RWPE2 (cell line): ENCODE measurements around the gene SCGB1A1.
A peak's percentile ranks its signal among the peaks of the same experiment; 100 is the strongest.
"Not testable (repeated sequence)": the region's sequence is repeated elsewhere in the genome, so short reads cannot be mapped to it uniquely, and the experiment has no call there.

ENCODE experiments used
- ATAC-seq: fragments of 200-7000 bp; cut with Tn5 transposase; 3 replicates; pipeline ENCODE4 v1.9.1; 2021; ENCODE audit warnings: low read depth
- DNase-seq: peaks from one replicate; pipeline ENCODE4 v3.0.0-alpha.2; 2020; ENCODE audit warnings: low spot score
- H3K27ac ChIP-seq: fragments of 450-650 bp; 2 replicates; pipeline ENCODE4 v1.5.1; 2017; ENCODE audit warnings: mild to moderate bottlenecking; ENCODE audit not compliant: poor library complexity, severe bottlenecking
- H3K27me3 ChIP-seq: fragments of 250-450 bp; sonication (Bioruptor Pico); 2 replicates; pipeline ENCODE4 v1.5.1; 2021; ENCODE audit warnings: mild to moderate bottlenecking, moderate library complexity; ENCODE audit not compliant: insufficient read depth, poor library complexity, severe bottlenecking
- H3K36me3 ChIP-seq: fragments of 250-450 bp; sonication (Bioruptor Pico); 2 replicates; pipeline ENCODE4 v1.5.1; 2020; ENCODE audit warnings: low read depth, mild to moderate bottlenecking, moderate library complexity
- H3K4me1 ChIP-seq: fragments of 250-450 bp; sonication (Bioruptor Pico); 2 replicates; pipeline ENCODE4 v1.5.1; 2021; ENCODE audit warnings: mild to moderate bottlenecking, moderate library complexity; ENCODE audit not compliant: insufficient read depth, poor library complexity, severe bottlenecking
- H3K4me3 ChIP-seq: fragments of 250-450 bp; sonication (Bioruptor Pico); 2 replicates; pipeline ENCODE4 v1.5.1; 2021; ENCODE audit warnings: mild to moderate bottlenecking, moderate library complexity; ENCODE audit not compliant: severe bottlenecking
- H3K9me3 ChIP-seq: fragments of 250-450 bp; sonication (Bioruptor Pico); 2 replicates; pipeline ENCODE4 v1.5.1; 2021; ENCODE audit warnings: mild to moderate bottlenecking, moderate library complexity; ENCODE audit not compliant: severe bottlenecking
- TF ChIP-seq, protein P1 (sequence below): fragments of 450-650 bp; IDR thresholded peaks from one replicate; pipeline ENCODE4 v1.5.1; 2017; ENCODE audit warnings: mild to moderate bottlenecking, moderate library complexity; ENCODE audit not compliant: poor library complexity, severe bottlenecking

The SCGB1A1 gene

DNA sequence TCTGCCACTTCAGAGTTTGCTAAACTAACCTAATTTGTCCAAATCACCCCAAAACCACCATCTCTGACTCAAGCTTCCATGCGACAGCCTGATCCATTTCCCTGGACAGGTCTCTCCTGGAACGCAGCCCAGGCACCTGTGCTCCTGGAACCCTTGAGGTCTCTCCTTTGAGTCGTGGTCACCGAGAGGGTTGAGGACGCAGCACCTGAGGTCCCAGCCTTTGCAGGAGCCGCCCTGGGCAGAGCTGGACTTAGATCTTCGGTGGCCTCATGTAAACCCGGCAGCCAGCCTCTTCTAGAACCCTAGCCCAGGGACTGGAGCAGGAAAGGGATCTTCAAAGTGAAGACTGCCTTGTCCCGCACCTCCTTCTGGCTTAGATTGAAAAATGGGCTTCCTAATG lies 44.0 kb upstream of the SCGB1A1 start:
- no peaks in the 10 kb centered on the region for H3K9me3 ChIP-seq
- H3K27ac ChIP-seq = no peak overlapping the region
- H3K27me3 ChIP-seq = no peaks in the 10 kb centered on the region
- DNase-seq (no peak), ATAC-seq (no peak)
- TF ChIP-seq, protein P1, sequence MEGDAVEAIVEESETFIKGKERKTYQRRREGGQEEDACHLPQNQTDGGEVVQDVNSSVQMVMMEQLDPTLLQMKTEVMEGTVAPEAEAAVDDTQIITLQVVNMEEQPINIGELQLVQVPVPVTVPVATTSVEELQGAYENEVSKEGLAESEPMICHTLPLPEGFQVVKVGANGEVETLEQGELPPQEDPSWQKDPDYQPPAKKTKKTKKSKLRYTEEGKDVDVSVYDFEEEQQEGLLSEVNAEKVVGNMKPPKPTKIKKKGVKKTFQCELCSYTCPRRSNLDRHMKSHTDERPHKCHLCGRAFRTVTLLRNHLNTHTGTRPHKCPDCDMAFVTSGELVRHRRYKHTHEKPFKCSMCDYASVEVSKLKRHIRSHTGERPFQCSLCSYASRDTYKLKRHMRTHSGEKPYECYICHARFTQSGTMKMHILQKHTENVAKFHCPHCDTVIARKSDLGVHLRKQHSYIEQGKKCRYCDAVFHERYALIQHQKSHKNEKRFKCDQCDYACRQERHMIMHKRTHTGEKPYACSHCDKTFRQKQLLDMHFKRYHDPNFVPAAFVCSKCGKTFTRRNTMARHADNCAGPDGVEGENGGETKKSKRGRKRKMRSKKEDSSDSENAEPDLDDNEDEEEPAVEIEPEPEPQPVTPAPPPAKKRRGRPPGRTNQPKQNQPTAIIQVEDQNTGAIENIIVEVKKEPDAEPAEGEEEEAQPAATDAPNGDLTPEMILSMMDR = no peak
- H3K36me3 ChIP-seq = no peaks in the 10 kb centered on the region
- no peak overlapping the region for H3K4me3 ChIP-seq
- H3K4me1 ChIP-seq = no peaks in the 10 kb centered on the region

DNA sequence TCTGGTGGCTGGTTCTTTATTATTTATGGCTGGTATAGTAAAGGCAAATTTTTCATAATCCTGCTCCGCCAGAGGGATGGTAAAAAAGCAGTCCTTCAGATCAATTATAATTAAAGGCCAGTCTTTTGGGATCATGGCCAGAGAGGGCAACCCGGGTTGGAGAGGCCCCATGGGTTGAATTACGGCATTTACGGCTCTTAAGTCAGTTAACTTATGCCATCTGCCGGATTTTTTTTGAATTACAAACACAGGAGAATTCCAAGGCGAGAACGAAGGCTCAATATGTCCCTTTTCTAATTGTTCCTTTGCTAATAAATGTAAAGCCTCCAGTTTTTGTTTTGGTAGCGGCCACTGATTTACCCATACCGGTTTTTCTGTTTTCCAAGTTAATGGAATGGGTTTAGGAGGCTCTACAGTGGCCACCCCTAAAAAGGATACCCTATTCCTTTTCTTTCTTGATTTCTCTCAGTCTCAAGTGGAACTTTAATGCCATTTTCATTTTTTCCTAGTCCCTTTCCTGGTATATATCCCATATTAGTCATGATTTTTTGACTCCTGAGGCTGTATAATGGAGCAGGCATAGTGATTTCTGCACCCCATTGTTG lies 40.3 kb upstream of the SCGB1A1 start:
- not testable (repeated sequence) for H3K4me3 ChIP-seq, H3K36me3 ChIP-seq, DNase-seq, H3K27ac ChIP-seq, H3K4me1 ChIP-seq, ATAC-seq, H3K9me3 ChIP-seq, H3K27me3 ChIP-seq
- TF ChIP-seq, protein P1 = peak; percentile 42

DNA sequence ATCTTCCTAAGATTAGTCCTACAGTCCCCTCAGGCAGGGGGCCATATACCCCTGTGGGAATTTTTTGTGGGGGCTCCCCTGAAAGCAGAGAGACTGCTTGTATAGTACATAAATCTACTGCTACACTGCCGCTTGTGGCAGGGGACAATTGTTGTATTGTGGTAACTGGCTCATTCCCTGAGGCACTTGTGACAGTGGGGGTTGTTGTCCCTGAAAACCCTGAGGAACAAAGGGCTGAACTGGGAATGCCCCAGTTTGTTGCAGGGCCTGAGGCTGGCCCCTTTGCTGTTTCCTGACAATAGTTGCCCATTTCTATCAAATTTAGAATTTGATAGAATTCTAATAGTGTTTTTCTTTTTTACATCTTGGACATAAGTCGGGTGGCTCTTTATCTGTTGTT lies 39.2 kb upstream of the SCGB1A1 start:
- not testable (repeated sequence) for H3K9me3 ChIP-seq, H3K27me3 ChIP-seq, DNase-seq, H3K4me3 ChIP-seq, H3K36me3 ChIP-seq, ATAC-seq, H3K27ac ChIP-seq, H3K4me1 ChIP-seq

DNA sequence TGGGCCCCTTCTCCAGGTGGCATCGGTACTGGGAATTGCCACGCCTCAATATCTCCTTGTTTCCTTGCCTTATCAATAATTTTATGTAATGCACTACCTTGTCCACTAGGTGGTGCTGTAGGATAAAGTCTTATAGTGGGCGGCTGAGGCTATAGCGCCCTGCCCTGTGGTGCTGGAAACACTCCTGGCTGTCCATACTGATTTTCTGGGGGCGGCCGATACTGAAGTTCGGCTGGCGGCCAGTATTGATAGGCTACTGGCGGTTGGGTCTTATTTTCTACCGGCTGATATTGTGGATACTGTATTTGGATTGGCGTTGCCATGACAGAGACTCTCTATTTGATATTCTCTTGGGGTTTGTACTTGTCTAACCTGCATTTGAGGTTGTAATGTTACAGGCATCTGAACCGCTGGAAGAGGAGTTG lies 38.0 kb upstream of the SCGB1A1 start:
- H3K4me3 ChIP-seq, H3K9me3 ChIP-seq, DNase-seq, H3K27ac ChIP-seq, H3K4me1 ChIP-seq, H3K27me3 ChIP-seq, H3K36me3 ChIP-seq: not testable (repeated sequence)
- TF ChIP-seq, protein P1 = peak; percentile 83
- peak; percentile 87 for ATAC-seq

DNA sequence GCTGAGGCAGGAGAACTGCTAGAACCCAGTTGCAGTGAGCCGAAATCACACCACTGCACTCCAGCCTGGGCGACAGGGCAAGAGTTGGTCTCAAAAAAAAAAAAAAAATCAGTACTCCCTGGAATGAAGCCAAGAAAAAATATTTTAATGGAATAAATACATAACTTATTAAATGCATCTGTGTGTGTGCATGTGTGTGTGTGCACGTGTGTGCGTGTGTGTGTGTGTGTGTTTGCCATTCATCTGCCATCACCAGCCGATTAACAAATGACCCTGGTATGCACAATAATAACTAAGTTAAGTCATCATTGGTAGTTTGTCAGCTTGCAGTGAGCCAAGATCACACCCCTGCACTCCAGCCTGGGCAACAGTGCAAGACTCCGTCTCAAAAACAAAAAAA lies 35.0 kb upstream of the SCGB1A1 start:
- Histone ChIP-seq H3K4me1 (no peaks in the 10 kb centered on the region), H3K36me3 (no peaks in the 10 kb centered on the region), H3K4me3 (no peak overlapping the region), H3K9me3 (no peaks in the 10 kb centered on the region), H3K27ac (no peak overlapping the region), H3K27me3 (no peaks in the 10 kb centered on the region)
- no peak for DNase-seq
- TF ChIP-seq, protein P1 = no peak
- no peak for ATAC-seq

DNA sequence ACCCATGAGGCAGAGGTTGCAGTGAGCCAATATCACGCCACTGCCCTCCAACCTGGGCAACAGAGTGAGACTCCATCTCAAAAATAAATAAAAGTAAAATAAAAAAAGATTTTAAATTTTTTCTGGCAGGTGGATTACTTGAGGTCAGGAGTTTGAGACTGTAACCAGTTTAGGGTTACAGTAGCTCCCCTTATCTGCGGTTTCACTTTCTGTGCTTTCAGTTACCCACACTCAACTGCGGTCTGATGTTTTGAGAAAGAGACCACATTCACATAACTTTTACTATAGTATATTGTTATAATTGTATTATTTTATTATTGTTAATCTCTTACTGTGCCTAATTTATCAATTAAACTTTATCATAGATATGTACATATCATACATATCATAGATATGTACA lies 32.8 kb upstream of the SCGB1A1 start:
- not testable (repeated sequence) for DNase-seq, ATAC-seq, H3K4me1 ChIP-seq, H3K36me3 ChIP-seq, H3K4me3 ChIP-seq, H3K27ac ChIP-seq, H3K27me3 ChIP-seq, H3K9me3 ChIP-seq
